Ovary (tissue), 3 donors: ENCODE results near the gene VGLL4.

Experiments
- CTCF ChIP-seq, 3 donors: fragments of 450-650 bp in 2 of 3; fragments of 200-600 bp in 1 of 3; IDR thresholded peaks; one replicate each; pipeline versions ENCODE4 v1.5.1 to v1.8.0; 2016 to 2022; ENCODE audit warnings: antibody characterized with exemption in 3 of 3, mild to moderate bottlenecking in 1 of 3
- POLR2A ChIP-seq: fragments of 450-650 bp; IDR thresholded peaks from one replicate; pipeline ENCODE4 v1.6.1; 2017; ENCODE audit warnings: antibody characterized with exemption, mild to moderate bottlenecking, moderate library complexity
- donor health status: DM: no; HTN: no; CAD: no.

- TF ChIP-seq CTCF (IDR thresholded peaks at IDR 0.05) (no peak), POLR2A (no peak)
Observed at GRCh38 chr3:11567516-11568467, 75.9 kb downstream of the VGLL4 start.
